ENCODE data around the gene SPOCK2. TPM values are rescaled to one million over a fixed set of nuclear protein-coding genes. Genes with fewer than 3 reads are reported as not detected.

The SPOCK2 gene
- total RNA-seq, 1 donor from 2014 or later: 48.8 TPM

DNA sequence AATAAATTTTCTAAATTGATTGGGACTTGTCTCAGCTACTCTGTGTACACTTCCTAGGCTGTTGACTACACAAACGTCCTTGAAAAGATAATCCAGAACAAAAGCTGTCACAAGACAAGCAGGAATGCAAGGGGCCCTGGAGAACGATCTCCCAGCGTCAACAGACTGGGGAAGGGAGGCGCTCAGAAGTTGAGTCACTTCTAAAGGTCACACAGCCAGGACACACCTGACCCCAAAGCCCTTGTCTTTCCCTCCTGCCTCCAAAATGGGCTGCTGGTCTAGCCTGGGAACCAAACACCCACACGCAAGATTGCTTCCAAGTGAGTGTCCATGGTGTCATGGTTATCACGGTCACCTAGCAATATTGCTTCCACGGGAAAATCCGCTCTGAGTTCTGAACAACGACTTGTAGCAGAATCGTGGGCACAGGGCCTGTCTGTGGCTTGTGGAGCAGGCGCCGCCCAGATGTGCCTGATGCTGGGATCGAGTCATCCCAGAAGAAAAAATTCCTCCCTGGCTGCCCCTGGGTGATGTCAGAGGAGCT lies 49.8 kb downstream of the SPOCK2 start:
- no peak for DNase-seq (ENCODE audit: low read depth)
- no peak overlapping the region for H3K4me3 ChIP-seq (ENCODE audit: low read depth, low read length)
- no peaks in the 10 kb centered on the region for H3K27me3 ChIP-seq (ENCODE audit: control insufficient read depth, insufficient read depth, low read length)
- TF ChIP-seq, protein P1, sequence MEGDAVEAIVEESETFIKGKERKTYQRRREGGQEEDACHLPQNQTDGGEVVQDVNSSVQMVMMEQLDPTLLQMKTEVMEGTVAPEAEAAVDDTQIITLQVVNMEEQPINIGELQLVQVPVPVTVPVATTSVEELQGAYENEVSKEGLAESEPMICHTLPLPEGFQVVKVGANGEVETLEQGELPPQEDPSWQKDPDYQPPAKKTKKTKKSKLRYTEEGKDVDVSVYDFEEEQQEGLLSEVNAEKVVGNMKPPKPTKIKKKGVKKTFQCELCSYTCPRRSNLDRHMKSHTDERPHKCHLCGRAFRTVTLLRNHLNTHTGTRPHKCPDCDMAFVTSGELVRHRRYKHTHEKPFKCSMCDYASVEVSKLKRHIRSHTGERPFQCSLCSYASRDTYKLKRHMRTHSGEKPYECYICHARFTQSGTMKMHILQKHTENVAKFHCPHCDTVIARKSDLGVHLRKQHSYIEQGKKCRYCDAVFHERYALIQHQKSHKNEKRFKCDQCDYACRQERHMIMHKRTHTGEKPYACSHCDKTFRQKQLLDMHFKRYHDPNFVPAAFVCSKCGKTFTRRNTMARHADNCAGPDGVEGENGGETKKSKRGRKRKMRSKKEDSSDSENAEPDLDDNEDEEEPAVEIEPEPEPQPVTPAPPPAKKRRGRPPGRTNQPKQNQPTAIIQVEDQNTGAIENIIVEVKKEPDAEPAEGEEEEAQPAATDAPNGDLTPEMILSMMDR (IDR thresholded peaks at IDR 0.05; ENCODE audit: insufficient read depth, low read length, poor library complexity, severe bottlenecking): no peak
- H3K36me3 ChIP-seq (ENCODE audit: control insufficient read depth, insufficient read depth, low read length): no peaks in the 10 kb centered on the region

- H3K36me3 ChIP-seq (ENCODE audit: control insufficient read depth, insufficient read depth, low read length): no peaks in the 10 kb centered on the region
- TF ChIP-seq, protein P1 (IDR thresholded peaks at IDR 0.05; ENCODE audit: insufficient read depth, low read length, poor library complexity, severe bottlenecking): no peak
These were observed 50.5 kb downstream of the SPOCK2 start for GRCh38 chr10:72037811-72038210.

GRCh38 chr10:72037266-72037665 lies 51.1 kb downstream of the SPOCK2 start:
- DNase-seq (ENCODE audit: low read depth): no peak
- no peaks in the 10 kb centered on the region for H3K36me3 ChIP-seq (ENCODE audit: control insufficient read depth, insufficient read depth, low read length)
- no peak overlapping the region for H3K4me3 ChIP-seq (ENCODE audit: low read depth, low read length)
- no peaks in the 10 kb centered on the region for H3K27me3 ChIP-seq (ENCODE audit: control insufficient read depth, insufficient read depth, low read length)
- TF ChIP-seq, protein P1 (IDR thresholded peaks at IDR 0.05; ENCODE audit: insufficient read depth, low read length, poor library complexity, severe bottlenecking): no peak

More at GRCh38 chr10:72037811-72038210, 50.5 kb downstream of the SPOCK2 start:
- Histone ChIP-seq H3K27me3 (ENCODE audit: control insufficient read depth, insufficient read depth, low read length) (no peaks in the 10 kb centered on the region), H3K4me3 (ENCODE audit: low read depth, low read length) (no peak overlapping the region)
- DNase-seq (ENCODE audit: low read depth): no peak

DNA sequence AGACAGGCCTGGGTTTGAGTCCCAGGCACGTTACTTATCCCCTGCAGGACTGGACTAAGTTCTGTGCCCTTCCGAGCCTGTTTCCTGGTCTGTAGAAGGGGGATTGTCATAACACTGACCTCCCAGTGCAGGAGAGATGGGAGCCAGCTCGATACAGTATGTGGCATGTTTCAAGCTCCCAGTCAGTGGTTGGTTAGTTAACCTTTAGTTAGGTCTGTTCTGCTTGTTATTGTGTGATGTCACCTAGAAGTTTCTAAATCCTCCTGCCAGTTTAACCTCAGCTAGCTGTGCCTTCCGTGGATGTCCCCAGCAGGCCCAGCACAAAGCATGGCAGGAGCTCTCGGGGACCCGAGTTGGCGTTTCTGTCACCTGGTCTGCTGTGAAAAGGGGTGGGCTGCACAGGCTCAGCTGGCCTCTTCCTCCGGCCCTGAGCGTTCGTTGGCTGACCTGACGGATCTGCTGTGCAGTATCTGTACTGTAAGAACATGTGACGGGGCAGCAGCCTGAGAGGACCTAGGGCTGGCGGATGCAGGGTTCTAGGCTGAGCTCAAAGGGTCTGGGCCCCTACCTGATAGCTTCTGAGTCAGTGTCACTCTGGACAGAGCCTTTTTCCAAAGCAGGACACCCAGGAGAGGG lies 53.0 kb downstream of the SPOCK2 start:
- Histone ChIP-seq H3K4me3 (ENCODE audit: low read depth, low read length) (no peak overlapping the region), H3K36me3 (ENCODE audit: control insufficient read depth, insufficient read depth, low read length) (no peaks in the 10 kb centered on the region), H3K27me3 (ENCODE audit: control insufficient read depth, insufficient read depth, low read length) (no peaks in the 10 kb centered on the region)
- TF ChIP-seq, protein P1 (IDR thresholded peaks at IDR 0.05; ENCODE audit: insufficient read depth, low read length, poor library complexity, severe bottlenecking): no peak
- no peak for DNase-seq (ENCODE audit: low read depth)

DNA sequence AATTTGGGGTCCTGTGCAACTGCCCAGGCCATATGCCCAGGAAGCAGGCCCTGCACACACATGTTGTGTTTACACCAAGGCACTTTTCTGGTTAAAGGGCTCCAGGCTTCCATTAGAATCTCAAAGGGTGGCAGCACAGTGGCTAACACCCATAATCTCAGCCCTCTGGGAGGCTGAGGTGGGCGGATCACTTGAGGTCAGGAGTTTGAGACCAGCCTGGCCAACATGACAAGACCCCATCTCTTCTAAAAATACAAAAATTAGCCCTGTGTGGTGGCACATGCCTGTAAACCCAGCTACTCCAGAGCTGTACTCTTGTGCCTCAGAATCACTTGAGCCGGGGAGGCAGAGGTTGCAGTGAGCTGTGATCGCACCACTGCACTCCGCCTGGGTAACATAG lies 53.6 kb downstream of the SPOCK2 start:
- H3K36me3 ChIP-seq (ENCODE audit: control insufficient read depth, insufficient read depth, low read length): no peaks in the 10 kb centered on the region
- no peaks in the 10 kb centered on the region for H3K27me3 ChIP-seq (ENCODE audit: control insufficient read depth, insufficient read depth, low read length)

More for the DNA sequence above, 53.6 kb downstream of the SPOCK2 start:
- no peak overlapping the region for H3K4me3 ChIP-seq (ENCODE audit: low read depth, low read length)
- DNase-seq (ENCODE audit: low read depth): no peak
- TF ChIP-seq, protein P1 (IDR thresholded peaks at IDR 0.05; ENCODE audit: insufficient read depth, low read length, poor library complexity, severe bottlenecking): no peak

Data from kidney epithelial cell (primary cell).